HCT116 (cell line): ENCODE data around the gene SLC6A6. TPM values are rescaled to one million over a fixed set of nuclear protein-coding genes. Genes with fewer than 3 reads are reported as not detected.

Source experiments
- ATAC-seq: fragments of 200-7000 bp; cut with Tn5 transposase; 2 replicates; pipeline ENCODE4 v1.9.1; 2020; ENCODE audit warnings: mild to moderate bottlenecking, moderate library complexity
- BruUV-seq: library from RNA; stranded (reverse); fragments of 400-500 nt; replicated peaks from 2 replicates; lab custom pipeline; 2021; lab: Mats Ljungman, UMichigan
- CTCF ChIA-PET: fragments of 300-600 bp; sonication (Branson Sonifier 250); formaldehyde crosslinking; loops from one replicate; lab custom pipeline; 2021; ENCODE audit warnings: antibody characterized with exemption; lab: Charles Lee
- POLR2A ChIA-PET: fragments of 300-600, 350-600 bp; sonication (Branson Sonifier 250); formaldehyde crosslinking; loops from one replicate; lab custom pipeline; 2021; ENCODE audit warnings: antibody characterized with exemption; lab: Charles Lee
- RAD21 ChIA-PET, 2 experiments: fragments of 300-600 bp; sonication (Branson Sonifier 250); formaldehyde crosslinking; loops; one replicate each; lab custom pipeline; 2023; ENCODE audit warnings: low total read pairs in 2 of 2; ENCODE audit not compliant: uncharacterized antibody in 2 of 2, unreplicated experiment in 2 of 2, low non-redundant PET in 1 of 2; lab: Charles Lee
- DNase-seq: peaks from one replicate; pipeline ENCODE4 v3.0.0-alpha.2; 2010; ENCODE audit warnings: low read depth, low spot score
- H2AFZ ChIP-seq: fragments of 200-600 bp; shearing (Covaris generic), sonication (generic); 2 replicates; pipeline ENCODE4 v1.6.1; 2017; ENCODE audit warnings: low read depth, mixed run types, mixed read lengths, antibody characterized with exemption, low read length; ENCODE audit not compliant: poor library complexity, severe bottlenecking
- H3K27ac ChIP-seq: 2 replicates; pipeline ENCODE4 v1.5.1; 2012; ENCODE audit warnings: low read depth, low read length
- H3K27me3 ChIP-seq: fragments of 200-600 bp; sonication (generic); 2 replicates; pipeline ENCODE4 v1.6.1; 2016; ENCODE audit warnings: mixed run types, low read length, mixed read lengths; ENCODE audit not compliant: insufficient read depth
- H3K36me3 ChIP-seq, 2 experiments: fragments of 200-500 bp in 1 of 2; fragments of 200-600 bp in 1 of 2; sonication (Bioruptor generic) in 1 of 2; sonication (generic) in 1 of 2; 2 replicates each; pipeline versions ENCODE4 v1.5.1 to v1.6.1; 2014 to 2016; ENCODE audit warnings: low read length in 2 of 2, inconsistent platforms in 1 of 2, mixed read lengths in 1 of 2, mixed run types in 1 of 2; ENCODE audit not compliant: insufficient read depth in 2 of 2, control insufficient read depth in 1 of 2
- H3K4me1 ChIP-seq, 2 experiments: fragments of 200-600 bp in 1 of 2; sonication (generic) in 1 of 2; 2 replicates each; pipeline versions ENCODE4 v1.5.1 to v1.6.1; 2012 to 2017; ENCODE audit warnings: low read length in 2 of 2, inconsistent platforms in 1 of 2, mild to moderate bottlenecking in 1 of 2, mixed read lengths in 1 of 2, mixed run types in 1 of 2, moderate library complexity in 1 of 2; ENCODE audit not compliant: insufficient read depth in 2 of 2, control insufficient read depth in 1 of 2
- H3K4me2 ChIP-seq: fragments of 200-600 bp; sonication (generic); 2 replicates; pipeline ENCODE4 v1.6.1; 2017; ENCODE audit warnings: mixed run types, low read length, mixed read lengths
- H3K4me3 ChIP-seq, 2 experiments: fragments of 200-600 bp in 1 of 2; sonication (generic) in 1 of 2; replicated peaks in 1 of 2; 2 replicates each; pipeline ENCODE4 v1.5.1; 2011 to 2016; ENCODE audit warnings: low read length in 2 of 2, control low read depth in 1 of 2, low read depth in 1 of 2, mild to moderate bottlenecking in 1 of 2, mixed read lengths in 1 of 2, mixed run types in 1 of 2
- H3K79me2 ChIP-seq: fragments of 200-600 bp; sonication (generic); 2 replicates; pipeline ENCODE4 v1.6.1; 2017; ENCODE audit warnings: mild to moderate bottlenecking, mixed run types, low read length, moderate library complexity, mixed read lengths; ENCODE audit not compliant: insufficient read depth
- H3K9ac ChIP-seq: fragments of 200-600 bp; sonication (generic); 2 replicates; pipeline ENCODE4 v1.6.1; 2016; ENCODE audit warnings: low read length, mixed read lengths
- H3K9me2 ChIP-seq: fragments of 200-600 bp; sonication (generic), shearing (Covaris generic); 2 replicates; pipeline ENCODE4 v1.6.1; 2017; ENCODE audit warnings: mixed run types, mild to moderate bottlenecking, moderate library complexity; ENCODE audit not compliant: insufficient read depth
- H3K9me3 ChIP-seq, 2 experiments: fragments of 200-500 bp in 1 of 2; fragments of 200-600 bp in 1 of 2; sonication (Bioruptor generic) in 1 of 2; sonication (generic) in 1 of 2; 2 replicates each; pipeline ENCODE4 v1.6.1; 2014 to 2017; ENCODE audit warnings: low read length in 2 of 2, mixed read lengths in 2 of 2, inconsistent platforms in 1 of 2, low read depth in 1 of 2, mild to moderate bottlenecking in 1 of 2, mixed run types in 1 of 2, moderate library complexity in 1 of 2; ENCODE audit not compliant: control insufficient read depth in 1 of 2, insufficient read depth in 1 of 2
- H4K20me1 ChIP-seq: fragments of 200-600 bp; sonication (generic), shearing (Covaris generic); 2 replicates; pipeline ENCODE4 v1.6.1; 2017; ENCODE audit warnings: mixed run types, mild to moderate bottlenecking, moderate library complexity; ENCODE audit not compliant: insufficient read depth
- CEBPB ChIP-seq: IDR thresholded peaks from 2 replicates; pipeline ENCODE4 v1.6.1; 2012; ENCODE audit warnings: low read depth
- CTCF ChIP-seq, 3 experiments: fragments of 200-600 bp in 1 of 3; sonication (generic) in 1 of 3; IDR thresholded peaks in 2 of 3; conservative IDR thresholded peaks in 1 of 3; 2 replicates each; pipeline ENCODE4 v1.5.1; 2012 to 2017; ENCODE audit warnings: low read depth in 2 of 3, low read length in 2 of 3, antibody characterized with exemption in 1 of 3, borderline replicate concordance in 1 of 3, control low read depth in 1 of 3, mild to moderate bottlenecking in 1 of 3, mixed read lengths in 1 of 3, mixed run types in 1 of 3, moderate library complexity in 1 of 3; ENCODE audit not compliant: insufficient read depth in 1 of 3
- ELF1 ChIP-seq: IDR thresholded peaks from 2 replicates; pipeline ENCODE4 v1.6.1; 2012; ENCODE audit warnings: low read depth, borderline replicate concordance
- POLR2A ChIP-seq: IDR thresholded peaks from 2 replicates; pipeline ENCODE4 v1.7.0; 2011; ENCODE audit warnings: borderline replicate concordance; ENCODE audit not compliant: insufficient read depth, insufficient read length; ENCODE audit errors: extremely low read depth
- RAD21 ChIP-seq: IDR thresholded peaks from 2 replicates; pipeline ENCODE4 v1.6.1; 2012; ENCODE audit warnings: low read depth, mild to moderate bottlenecking
- REST ChIP-seq: IDR thresholded peaks from 2 replicates; pipeline ENCODE4 v1.6.1; 2012; ENCODE audit warnings: low read depth
- SP1 ChIP-seq: IDR thresholded peaks from 2 replicates; pipeline ENCODE4 v1.6.1; 2012; ENCODE audit warnings: low read depth
- TCF7L2 ChIP-seq: IDR thresholded peaks from 2 replicates; pipeline ENCODE4 v1.7.0; 2011; ENCODE audit warnings: borderline replicate concordance, inconsistent platforms; ENCODE audit not compliant: insufficient read depth, insufficient read length; ENCODE audit errors: extremely low read depth
- YY1 ChIP-seq: IDR thresholded peaks from 2 replicates; pipeline ENCODE4 v1.6.1; 2011; ENCODE audit warnings: low read length, low read depth, moderate library complexity, mild to moderate bottlenecking; ENCODE audit not compliant: insufficient replicate concordance; ENCODE audit errors: extremely low read depth
- ZFX ChIP-seq: fragments of 450-650 bp; IDR thresholded peaks from 2 replicates; pipeline ENCODE4 v1.6.1; 2017
- ZNF274 ChIP-seq: fragments of 200-500 bp; sonication (Bioruptor generic); IDR thresholded peaks from 2 replicates; pipeline ENCODE4 v1.6.1; 2014; ENCODE audit warnings: mild to moderate bottlenecking, low read depth, low read length, inconsistent platforms
- intact Hi-C: fragments of 100-400 bp; cut with micrococcal nuclease; formaldehyde crosslinking; loops from 2 replicates; pipeline ENCODE4 v1.10.0; 2022
- total RNA-seq: library from RNA; stranded (reverse); gene quantifications from one replicate; pipeline ENCODE4 v1.2.1, GENCODE V29; 2021; ENCODE audit not compliant: unreplicated experiment

Gene SLC6A6
- total RNA-seq, 1 experiment from 2014 or later, result 36.3 TPM

- Histone ChIP-seq H3K4me2 (peak overlapping the region; percentile 4; the same call in 1 of the 2 replicates), H2AFZ (no peak overlapping the region), H3K4me3 (no peak overlapping the region), H3K9ac (no peak overlapping the region), H4K20me1 (no peaks in the 10 kb centered on the region), H3K79me2 (no peaks in the 10 kb centered on the region), H3K27ac (no peak overlapping the region), H3K9me3 (no peaks in the 10 kb centered on the region), H3K27me3 (no peaks in the 10 kb centered on the region), H3K4me1 (peaks cover 2 to 12% of the 10 kb centered on the region in 2 experiments; a peak in 3 of 4 replicates), H3K9me2 (no peaks in the 10 kb centered on the region), H3K36me3 (no peaks in the 10 kb centered on the region)
- ChIA-PET RAD21 (no interaction called here), POLR2A (interaction anchor here (1.2 kb wide), 1 partner anchor 10 kb away, joined by 3 read pairs; no protein-coding TSS in a partner anchor), CTCF (interaction anchor here (1.6 to 2.9 kb wide), 2 partner anchors 12 kb away, joined by 3 to 11 read pairs; no protein-coding TSS in a partner anchor)
- ATAC-seq (peak; percentile 83), DNase-seq (peak; percentile 47)
- TF ChIP-seq ZFX (peak; percentile 10; the same call in 1 of the 2 replicates), YY1 (no peak), RAD21 (no peak)
- BruUV-seq, result no TSS peak
- intact Hi-C loops, result no loop called here
Measured at GRCh38 chr3:14537590-14538450, 135.4 kb downstream of the SLC6A6 start.

GRCh38 chr3:14538451-14539088, 136.2 kb downstream of the SLC6A6 start:
- Histone ChIP-seq H3K27me3 (no peaks in the 10 kb centered on the region), H3K9me2 (no peaks in the 10 kb centered on the region), H3K4me3 (no peak overlapping the region), H3K27ac (no peak overlapping the region), H3K9me3 (no peaks in the 10 kb centered on the region), H3K4me1 (peaks cover 0 to 6% of the 10 kb centered on the region in 2 experiments; a peak in 1 of 4 replicates), H4K20me1 (no peaks in the 10 kb centered on the region), H2AFZ (no peak overlapping the region), H3K36me3 (no peaks in the 10 kb centered on the region), H3K79me2 (no peaks in the 10 kb centered on the region), H3K9ac (no peak overlapping the region), H3K4me2 (peak overlapping the region; percentile 4; the same call in 1 of the 2 replicates)
- BruUV-seq, result no TSS peak
- intact Hi-C loops, result no loop called here
- CTCF ChIA-PET, result interaction anchor here (1.2 to 2.9 kb wide), 2 partner anchors 9 to 11 kb away, joined by 5 to 11 read pairs; no protein-coding TSS in a partner anchor
- ATAC-seq, result no peak
- POLR2A ChIA-PET, result interaction anchor here (1.2 kb wide), 1 partner anchor 10 kb away, joined by 3 read pairs; no protein-coding TSS in a partner anchor
- DNase-seq, result no peak
- RAD21 ChIA-PET, result no interaction called here
- TF ChIP-seq CEBPB, result no peak
- no peak for TF ChIP-seq ZFX
- TF ChIP-seq ELF1, result no peak
- no peak for TF ChIP-seq TCF7L2
- TF ChIP-seq ZNF274, result no peak
- no peak for TF ChIP-seq REST
- TF ChIP-seq POLR2A, result no peak
- TF ChIP-seq SP1, result no peak
- no peak for TF ChIP-seq CTCF (IDR thresholded peaks at IDR 0.05 in 2 of 3, conservative IDR thresholded peaks at IDR 0.05 in 1 of 3; ENCODE audit: borderline replicate concordance in 1 of 3, insufficient read depth in 1 of 3, low read depth in 2 of 3, low read length in 2 of 3)
